BE2C (cell line): Measurements from ENCODE around the gene SLC51B.
"Not testable (repeated sequence)": the region's sequence is repeated elsewhere in the genome, so short reads cannot be mapped to it uniquely, and the experiment has no call there.

Experiments used
- DNase-seq: peaks from one replicate; pipeline ENCODE4 v3.0.0-alpha.2; 2020
- H3K27me3 ChIP-seq: fragments of 250-450 bp; sonication (Bioruptor Pico); 2 replicates; pipeline ENCODE4 v1.5.1; 2020; ENCODE audit warnings: mild to moderate bottlenecking
- H3K36me3 ChIP-seq: fragments of 250-450 bp; sonication (Bioruptor Pico); 2 replicates; pipeline ENCODE4 v1.5.1; 2020; ENCODE audit warnings: mild to moderate bottlenecking
- H3K4me1 ChIP-seq: fragments of 250-450 bp; sonication (Bioruptor Pico); 2 replicates; pipeline ENCODE4 v1.5.1; 2020
- H3K4me3 ChIP-seq: 2 replicates; pipeline ENCODE4 v1.5.1; 2011; ENCODE audit warnings: low read depth, low read length
- H3K9me3 ChIP-seq: fragments of 250-450 bp; sonication (Bioruptor Pico); 2 replicates; pipeline ENCODE4 v1.5.1; 2020
- TF ChIP-seq, protein P1 (sequence below): IDR thresholded peaks from 2 replicates; pipeline ENCODE4 v1.5.1; 2012; ENCODE audit warnings: mild to moderate bottlenecking, low read depth, low read length

SLC51B gene

DNA sequence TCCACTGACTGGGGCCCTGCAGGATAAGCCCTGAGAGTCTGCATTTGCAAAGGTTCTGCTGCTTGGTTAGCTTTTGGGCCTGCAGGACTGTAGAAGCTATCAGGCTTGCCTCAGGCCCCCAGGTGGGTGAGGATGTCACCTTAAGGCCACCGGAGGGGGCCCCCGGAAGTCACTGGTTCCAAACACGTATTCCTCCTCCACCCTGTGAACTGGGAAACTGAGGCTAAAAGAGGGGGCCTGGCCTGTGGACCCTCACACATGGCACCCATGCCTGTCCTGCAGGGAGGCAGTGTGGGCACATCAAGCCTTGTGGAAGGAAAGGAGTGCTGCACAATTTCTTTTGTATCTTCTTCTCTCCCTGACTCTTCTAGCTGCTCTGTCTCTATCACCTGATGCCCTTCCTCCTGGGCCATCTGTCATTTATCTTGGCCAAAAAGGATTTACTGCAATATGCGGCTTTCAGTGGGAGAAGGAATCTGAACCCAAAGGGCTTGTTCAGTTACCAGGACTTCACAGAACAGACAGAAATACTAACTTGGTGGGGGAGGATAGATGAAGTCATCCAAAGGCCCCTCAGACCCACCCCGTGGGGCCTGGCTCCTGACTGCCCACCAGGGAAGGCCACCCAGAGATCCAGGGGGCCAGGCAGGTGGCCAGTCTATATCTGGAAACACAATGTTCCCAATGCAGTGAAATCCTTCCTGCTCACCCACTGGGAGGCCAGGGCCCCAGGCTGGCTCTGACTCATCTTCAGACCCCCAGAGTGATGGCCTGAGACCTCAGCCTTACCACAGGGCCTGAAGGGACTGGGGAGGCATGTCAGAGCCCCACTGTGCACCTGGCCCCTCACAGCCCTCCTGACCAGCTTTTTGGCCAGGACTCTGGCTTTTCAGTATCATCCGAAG is 51.5 kb downstream of the SLC51B start:
- H3K4me1 ChIP-seq = 0 out of 2 replicates have a peak, but pooled peaks cover 3% of the 10 kb centered on the region
- TF ChIP-seq, protein P1, sequence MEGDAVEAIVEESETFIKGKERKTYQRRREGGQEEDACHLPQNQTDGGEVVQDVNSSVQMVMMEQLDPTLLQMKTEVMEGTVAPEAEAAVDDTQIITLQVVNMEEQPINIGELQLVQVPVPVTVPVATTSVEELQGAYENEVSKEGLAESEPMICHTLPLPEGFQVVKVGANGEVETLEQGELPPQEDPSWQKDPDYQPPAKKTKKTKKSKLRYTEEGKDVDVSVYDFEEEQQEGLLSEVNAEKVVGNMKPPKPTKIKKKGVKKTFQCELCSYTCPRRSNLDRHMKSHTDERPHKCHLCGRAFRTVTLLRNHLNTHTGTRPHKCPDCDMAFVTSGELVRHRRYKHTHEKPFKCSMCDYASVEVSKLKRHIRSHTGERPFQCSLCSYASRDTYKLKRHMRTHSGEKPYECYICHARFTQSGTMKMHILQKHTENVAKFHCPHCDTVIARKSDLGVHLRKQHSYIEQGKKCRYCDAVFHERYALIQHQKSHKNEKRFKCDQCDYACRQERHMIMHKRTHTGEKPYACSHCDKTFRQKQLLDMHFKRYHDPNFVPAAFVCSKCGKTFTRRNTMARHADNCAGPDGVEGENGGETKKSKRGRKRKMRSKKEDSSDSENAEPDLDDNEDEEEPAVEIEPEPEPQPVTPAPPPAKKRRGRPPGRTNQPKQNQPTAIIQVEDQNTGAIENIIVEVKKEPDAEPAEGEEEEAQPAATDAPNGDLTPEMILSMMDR = no peak
- H3K27me3 ChIP-seq = no peaks in the 10 kb centered on the region

DNA sequence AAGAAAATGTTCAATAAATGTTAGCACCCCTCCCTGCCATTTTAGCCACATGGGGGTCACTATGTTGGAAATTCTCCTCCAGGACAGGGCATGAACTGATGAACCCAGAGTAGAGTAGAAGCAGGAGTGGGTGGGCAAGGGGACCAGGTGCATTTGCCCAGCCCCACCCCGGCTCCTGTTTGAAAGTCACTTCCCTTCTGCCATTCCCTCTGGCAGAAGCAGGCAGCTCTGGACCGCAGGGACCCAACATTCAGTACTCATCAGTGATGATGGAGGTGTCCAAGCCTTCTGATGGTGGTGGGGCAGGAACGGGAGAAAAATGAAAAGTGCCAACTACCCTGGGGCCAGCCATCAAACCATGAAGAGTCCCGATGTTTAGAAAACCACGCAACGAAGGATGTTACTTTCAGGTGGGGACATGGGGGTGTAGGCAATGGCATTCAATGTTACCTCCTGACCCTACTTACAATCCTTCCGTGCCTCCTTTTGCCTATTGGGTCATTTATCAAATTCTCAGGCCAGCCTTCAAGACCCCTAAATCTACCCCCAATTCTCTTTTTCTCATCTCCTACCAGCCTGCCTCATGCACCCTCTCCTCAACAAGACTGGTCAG is 52.6 kb downstream of the SLC51B start:
- H3K9me3 ChIP-seq = no peaks in the 10 kb centered on the region
- no peak overlapping the region for H3K4me3 ChIP-seq
- TF ChIP-seq, protein P1 = no peak
- no peaks in the 10 kb centered on the region for H3K27me3 ChIP-seq
- no peak for DNase-seq
- H3K4me1 ChIP-seq = 0 out of 2 replicates have a peak, but pooled peaks cover 3% of the 10 kb centered on the region
- H3K36me3 ChIP-seq = peaks cover 13% of the 10 kb centered on the region

More for the DNA sequence above, 51.5 kb downstream of the SLC51B start:
- DNase-seq = no peak
- Histone ChIP-seq H3K9me3 (no peaks in the 10 kb centered on the region), H3K36me3 (peaks cover 13% of the 10 kb centered on the region), H3K4me3 (no peak overlapping the region)

DNA sequence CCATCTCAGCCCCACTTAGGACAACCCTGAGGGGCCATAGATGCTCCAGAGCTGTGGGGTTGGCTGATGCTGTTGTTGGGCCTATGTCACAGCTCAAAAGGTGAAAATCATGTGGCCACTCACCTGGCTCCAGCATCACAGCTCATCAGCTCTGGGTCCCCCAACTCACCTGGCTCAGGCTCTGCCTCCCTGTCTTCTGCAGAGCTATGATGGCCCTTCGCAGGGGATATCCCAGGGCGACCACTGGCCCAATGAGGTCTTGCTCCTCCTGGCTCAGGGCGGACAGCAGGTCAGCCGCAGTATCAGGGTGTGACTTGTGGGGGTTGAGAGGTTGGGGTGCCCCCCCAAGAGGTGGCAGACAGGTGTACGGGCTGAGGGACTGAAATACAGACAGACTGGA is 54.1 kb downstream of the SLC51B start:
- TF ChIP-seq, protein P1 = no peak
- H3K36me3 ChIP-seq = peaks cover 13% of the 10 kb centered on the region

DNA sequence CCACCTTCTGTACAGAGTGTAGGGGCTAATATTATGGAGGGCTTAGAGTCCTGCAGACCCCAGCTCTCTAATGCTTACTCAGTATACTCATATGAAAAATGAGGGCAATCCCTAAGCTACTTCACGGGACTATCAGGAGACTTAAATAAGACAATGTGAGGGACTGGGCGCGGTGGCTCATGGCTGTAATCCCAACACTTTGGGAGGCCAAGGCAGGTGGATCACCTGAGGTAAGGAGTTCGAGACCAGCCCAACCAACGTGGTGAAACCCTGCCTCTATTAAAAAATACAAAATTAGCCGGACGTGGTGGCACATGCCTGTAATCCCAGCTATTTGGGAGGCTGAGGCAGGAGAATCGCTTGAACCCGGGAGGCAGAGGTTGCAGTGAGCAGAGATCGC is 54.6 kb downstream of the SLC51B start:
- H3K36me3 ChIP-seq = peaks cover 13% of the 10 kb centered on the region
- not testable (repeated sequence) for H3K4me3 ChIP-seq, H3K4me1 ChIP-seq, H3K27me3 ChIP-seq, H3K9me3 ChIP-seq, DNase-seq

More for the DNA sequence above, 54.1 kb downstream of the SLC51B start:
- no peaks in the 10 kb centered on the region for H3K27me3 ChIP-seq
- 0 out of 2 replicates have a peak, but pooled peaks cover 2% of the 10 kb centered on the region for H3K4me1 ChIP-seq
- no peak overlapping the region for H3K4me3 ChIP-seq
- DNase-seq = no peak
- H3K9me3 ChIP-seq = no peaks in the 10 kb centered on the region

DNA sequence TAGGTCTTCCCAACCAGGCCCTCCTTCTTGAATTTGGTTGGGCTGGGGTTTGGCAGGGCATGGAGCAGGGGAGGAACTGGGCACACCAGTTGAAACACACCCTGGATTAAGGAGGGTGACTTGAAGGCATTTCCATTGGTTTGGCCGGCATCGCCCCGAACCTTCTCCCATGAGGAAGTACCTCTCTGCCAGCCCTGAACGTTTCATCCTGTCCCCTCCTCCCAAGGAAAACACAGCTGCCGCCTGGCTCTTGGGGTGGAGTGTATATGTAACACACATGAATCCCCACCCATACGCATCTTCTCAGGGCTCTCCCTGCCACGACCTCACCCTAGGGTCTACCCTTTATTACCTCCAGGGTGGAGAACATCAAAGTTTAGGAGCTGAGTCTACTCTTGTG is 55.3 kb downstream of the SLC51B start:
- H3K4me1 ChIP-seq = no peaks in the 10 kb centered on the region
- no peak overlapping the region for H3K4me3 ChIP-seq
- TF ChIP-seq, protein P1 = no peak
- no peaks in the 10 kb centered on the region for H3K9me3 ChIP-seq
- H3K36me3 ChIP-seq = peaks cover 15% of the 10 kb centered on the region
- H3K27me3 ChIP-seq = no peaks in the 10 kb centered on the region
- no peak for DNase-seq

DNA sequence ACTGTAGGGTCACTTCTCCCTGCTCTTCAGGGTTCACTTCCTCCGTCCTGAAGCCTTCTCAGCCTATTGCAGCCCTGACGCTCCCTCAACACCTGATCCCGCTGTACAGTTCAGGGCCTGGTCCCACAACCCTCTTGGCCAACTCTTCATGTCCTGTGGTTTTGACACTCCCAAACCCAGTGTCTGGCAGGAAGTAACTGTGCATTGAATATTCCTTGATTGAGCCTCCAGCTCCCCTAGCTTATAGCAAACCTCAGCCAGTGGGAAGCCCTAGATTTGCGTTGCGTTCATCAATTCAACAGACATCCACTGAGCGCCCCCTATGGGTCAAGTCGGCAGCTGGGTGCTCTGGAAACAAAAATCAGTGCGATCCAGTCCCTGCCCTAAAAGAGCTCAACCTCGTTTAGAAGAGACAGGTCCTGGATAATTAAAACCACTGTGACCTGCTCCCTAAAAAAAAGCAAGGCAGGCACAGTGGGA is 56.3 kb downstream of the SLC51B start:
- Histone ChIP-seq H3K27me3 (no peaks in the 10 kb centered on the region), H3K36me3 (peaks cover 23% of the 10 kb centered on the region), H3K4me3 (no peak overlapping the region), H3K9me3 (no peaks in the 10 kb centered on the region), H3K4me1 (no peaks in the 10 kb centered on the region)
- DNase-seq = peak; percentile 87
- TF ChIP-seq, protein P1 = peak; percentile 98
